ENCODE results near the gene CHD1. TPM values are rescaled to one million over a fixed set of nuclear protein-coding genes. Genes with fewer than 3 reads are reported as not detected.

The CHD1 gene
- total and polyA plus RNA-seq, 2 of the 4 experiments (the other 2 are of a cell fraction) = 12.3 to 33.7 TPM

DNA sequence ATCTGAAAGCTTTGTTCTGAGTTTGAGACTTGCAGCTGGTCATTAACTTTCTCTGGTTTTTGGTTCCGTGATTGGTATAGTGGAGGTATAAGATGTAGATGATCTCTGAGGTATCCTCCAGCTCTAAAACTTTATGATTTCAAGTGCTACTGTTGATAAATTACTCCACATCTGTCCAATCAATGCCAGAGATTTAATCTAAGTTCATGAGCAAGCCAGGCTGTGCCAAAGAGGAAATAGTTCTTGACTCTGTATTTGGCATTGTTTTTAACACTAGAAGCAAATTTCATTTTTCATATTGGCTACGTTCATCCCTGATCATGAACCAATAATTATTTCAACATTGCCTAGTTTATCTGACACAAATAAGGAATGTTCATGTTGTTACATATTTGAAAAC is 28.5 kb upstream of the CHD1 start:
- Histone ChIP-seq H3K79me1 (ENCODE audit: low read depth in 1 of 2, low read length in 2 of 2) (no peaks in the 10 kb centered on the region), H3K18ac (ENCODE audit: low read depth, low read length) (no peak overlapping the region), H3K27me3 (ENCODE audit: control insufficient read depth, insufficient read depth, low read length) (no peaks in the 10 kb centered on the region), H3K9me3 (ENCODE audit: control insufficient read depth, insufficient read depth, low read length) (no peaks in the 10 kb centered on the region), H3K9me1 (ENCODE audit: insufficient read depth, low read length) (no peaks in the 10 kb centered on the region), H2BK5ac (ENCODE audit: low read depth, low read length, poor library complexity, severe bottlenecking) (no peak overlapping the region), H3K4me1 (ENCODE audit: control insufficient read depth, insufficient read depth, low read length) (no peaks in the 10 kb centered on the region), H4K5ac (ENCODE audit: low read depth, low read length) (no peak overlapping the region), H3K27ac (ENCODE audit: insufficient read depth, low read length) (no peak overlapping the region), H2AK9ac (replicated peaks; ENCODE audit: low read depth, low read length, poor library complexity) (no peak overlapping the region), H3K56ac (ENCODE audit: extremely low read depth, insufficient read depth, low read length) (no peak overlapping the region), H3K4me3 (ENCODE audit: insufficient read depth, low read depth, low read length) (no peak overlapping the region), H3K4ac (ENCODE audit: low read depth, low read length) (no peak overlapping the region), H2AK5ac (ENCODE audit: low read depth, low read length) (no peak overlapping the region), H2BK20ac (ENCODE audit: low read depth, low read length) (no peak overlapping the region), H3K23ac (ENCODE audit: low read depth, low read length) (no peak overlapping the region), H2BK15ac (ENCODE audit: low read depth, low read length) (no peak overlapping the region), H3K36me3 (ENCODE audit: control insufficient read depth, insufficient read depth, low read length) (no peaks in the 10 kb centered on the region), H2AFZ (replicated peaks; ENCODE audit: low read length, poor library complexity) (no peak overlapping the region), H4K91ac (ENCODE audit: insufficient read depth, low read depth, low read length) (no peak overlapping the region), H4K20me1 (ENCODE audit: insufficient read depth, low read length) (no peaks in the 10 kb centered on the region), H4K8ac (ENCODE audit: low read depth in 2 of 2, low read length in 2 of 2) (no peak overlapping the region), H3K14ac (replicated peaks; ENCODE audit: low read depth, low read length) (no peak overlapping the region), H3K9ac (ENCODE audit: low read depth, low read length) (no peak overlapping the region), H3K4me2 (ENCODE audit: low read depth, low read length) (no peak overlapping the region), H2BK120ac (ENCODE audit: low read depth, low read length) (no peak overlapping the region)
- ChIA-PET CTCF (no interaction called here), POLR2A (ENCODE audit: unreplicated experiment) (interaction anchor here (0.6 kb wide), 1 partner anchor 16 kb away, joined by 11 read pairs; no protein-coding TSS in a partner anchor)
- WGBS, 2 experiments (ENCODE audit: extremely low coverage in 2 of 2, insufficient read length in 1 of 2) = no CpG with 5 or more reads among the region's 2 CpGs
- dilution Hi-C loops (cut with HindIII; ENCODE audit: low sequenced_read_pairs, unreplicated experiment) = no loop called here
- TF ChIP-seq, protein P1, sequence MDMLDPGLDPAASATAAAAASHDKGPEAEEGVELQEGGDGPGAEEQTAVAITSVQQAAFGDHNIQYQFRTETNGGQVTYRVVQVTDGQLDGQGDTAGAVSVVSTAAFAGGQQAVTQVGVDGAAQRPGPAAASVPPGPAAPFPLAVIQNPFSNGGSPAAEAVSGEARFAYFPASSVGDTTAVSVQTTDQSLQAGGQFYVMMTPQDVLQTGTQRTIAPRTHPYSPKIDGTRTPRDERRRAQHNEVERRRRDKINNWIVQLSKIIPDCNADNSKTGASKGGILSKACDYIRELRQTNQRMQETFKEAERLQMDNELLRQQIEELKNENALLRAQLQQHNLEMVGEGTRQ (IDR thresholded peaks at IDR 0.05; ENCODE audit: low read depth, low read length) = no peak
- TF ChIP-seq BHLHE40 (IDR thresholded peaks at IDR 0.05; ENCODE audit: low read depth, low read length) (no peak), MAFK (IDR thresholded peaks at IDR 0.05; ENCODE audit: low read depth, low read length) (no peak), RFX5 (IDR thresholded peaks at IDR 0.05; ENCODE audit: low read depth, low read length) (no peak), NFE2L2 (IDR thresholded peaks at IDR 0.05; ENCODE audit: low read depth, low read length) (no peak), RCOR1 (IDR thresholded peaks at IDR 0.05; ENCODE audit: insufficient replicate concordance, low read length) (no peak), SMC3 (IDR thresholded peaks at IDR 0.05; ENCODE audit: low read depth, low read length) (no peak), RAD21 (IDR thresholded peaks at IDR 0.05; ENCODE audit: low read length) (no peak), POLR2A (IDR thresholded peaks at IDR 0.05; ENCODE audit: low read depth, low read length) (no peak), CHD1 (IDR thresholded peaks at IDR 0.05; ENCODE audit: low read depth, low read length) (no peak), MXI1 (IDR thresholded peaks at IDR 0.05; ENCODE audit: borderline replicate concordance, low read depth, low read length) (no peak), MAZ (IDR thresholded peaks at IDR 0.05; ENCODE audit: borderline replicate concordance, low read depth, low read length) (no peak), CEBPB (IDR thresholded peaks at IDR 0.05; ENCODE audit: low read depth, low read length) (no peak), FOS (IDR thresholded peaks at IDR 0.05; ENCODE audit: low read depth, low read length) (no peak)
- TF ChIP-seq, protein P2, sequence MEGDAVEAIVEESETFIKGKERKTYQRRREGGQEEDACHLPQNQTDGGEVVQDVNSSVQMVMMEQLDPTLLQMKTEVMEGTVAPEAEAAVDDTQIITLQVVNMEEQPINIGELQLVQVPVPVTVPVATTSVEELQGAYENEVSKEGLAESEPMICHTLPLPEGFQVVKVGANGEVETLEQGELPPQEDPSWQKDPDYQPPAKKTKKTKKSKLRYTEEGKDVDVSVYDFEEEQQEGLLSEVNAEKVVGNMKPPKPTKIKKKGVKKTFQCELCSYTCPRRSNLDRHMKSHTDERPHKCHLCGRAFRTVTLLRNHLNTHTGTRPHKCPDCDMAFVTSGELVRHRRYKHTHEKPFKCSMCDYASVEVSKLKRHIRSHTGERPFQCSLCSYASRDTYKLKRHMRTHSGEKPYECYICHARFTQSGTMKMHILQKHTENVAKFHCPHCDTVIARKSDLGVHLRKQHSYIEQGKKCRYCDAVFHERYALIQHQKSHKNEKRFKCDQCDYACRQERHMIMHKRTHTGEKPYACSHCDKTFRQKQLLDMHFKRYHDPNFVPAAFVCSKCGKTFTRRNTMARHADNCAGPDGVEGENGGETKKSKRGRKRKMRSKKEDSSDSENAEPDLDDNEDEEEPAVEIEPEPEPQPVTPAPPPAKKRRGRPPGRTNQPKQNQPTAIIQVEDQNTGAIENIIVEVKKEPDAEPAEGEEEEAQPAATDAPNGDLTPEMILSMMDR (conservative IDR thresholded peaks at IDR 0.05; ENCODE audit: low read depth, low read length) = no peak
- TF ChIP-seq, protein P3, sequence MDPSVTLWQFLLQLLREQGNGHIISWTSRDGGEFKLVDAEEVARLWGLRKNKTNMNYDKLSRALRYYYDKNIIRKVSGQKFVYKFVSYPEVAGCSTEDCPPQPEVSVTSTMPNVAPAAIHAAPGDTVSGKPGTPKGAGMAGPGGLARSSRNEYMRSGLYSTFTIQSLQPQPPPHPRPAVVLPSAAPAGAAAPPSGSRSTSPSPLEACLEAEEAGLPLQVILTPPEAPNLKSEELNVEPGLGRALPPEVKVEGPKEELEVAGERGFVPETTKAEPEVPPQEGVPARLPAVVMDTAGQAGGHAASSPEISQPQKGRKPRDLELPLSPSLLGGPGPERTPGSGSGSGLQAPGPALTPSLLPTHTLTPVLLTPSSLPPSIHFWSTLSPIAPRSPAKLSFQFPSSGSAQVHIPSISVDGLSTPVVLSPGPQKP (IDR thresholded peaks at IDR 0.05; ENCODE audit: borderline replicate concordance, low read depth, low read length) = no peak
- intact Hi-C loops (cut with micrococcal nuclease) = no loop called here
- ATAC-seq (ENCODE audit: low read depth) (no peak), DNase-seq (no peak)
- BruUV-seq (replicated peaks) = no TSS peak
- in situ Hi-C loops (cut with MboI; ENCODE audit: low sequenced_read_pairs) = no loop called here

Measured in IMR-90 (cell line).